HG02642 (cell line): ENCODE data around the gene OCSTAMP.

Experiments used
- ATAC-seq: cut with Tn5 transposase; IDR thresholded peaks from one replicate; pipeline ENCODE4 v1.9.1; 2021; ENCODE audit warnings: mild to moderate bottlenecking; ENCODE audit not compliant: unreplicated experiment, poor library complexity

OCSTAMP gene

DNA sequence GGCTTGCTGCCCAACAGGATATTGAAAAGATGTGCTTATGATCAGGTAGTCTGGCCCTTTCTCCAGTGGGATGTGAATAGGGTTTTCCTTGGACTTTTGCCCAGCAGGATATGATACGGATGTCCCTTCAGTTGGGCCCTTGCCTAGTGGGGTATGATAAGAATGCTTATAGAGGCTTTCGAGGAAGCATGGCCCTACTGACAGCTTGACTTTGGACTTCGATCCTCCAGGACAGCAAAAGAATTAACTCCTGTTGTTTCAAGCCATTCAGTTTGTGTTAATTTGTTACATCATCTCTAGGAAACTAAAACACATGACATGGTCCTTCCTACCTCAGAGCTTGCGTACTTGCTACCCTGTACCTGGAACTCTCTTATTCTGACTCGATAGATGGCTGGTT is 27.3 kb downstream of the OCSTAMP start:
- ATAC-seq = no peak

DNA sequence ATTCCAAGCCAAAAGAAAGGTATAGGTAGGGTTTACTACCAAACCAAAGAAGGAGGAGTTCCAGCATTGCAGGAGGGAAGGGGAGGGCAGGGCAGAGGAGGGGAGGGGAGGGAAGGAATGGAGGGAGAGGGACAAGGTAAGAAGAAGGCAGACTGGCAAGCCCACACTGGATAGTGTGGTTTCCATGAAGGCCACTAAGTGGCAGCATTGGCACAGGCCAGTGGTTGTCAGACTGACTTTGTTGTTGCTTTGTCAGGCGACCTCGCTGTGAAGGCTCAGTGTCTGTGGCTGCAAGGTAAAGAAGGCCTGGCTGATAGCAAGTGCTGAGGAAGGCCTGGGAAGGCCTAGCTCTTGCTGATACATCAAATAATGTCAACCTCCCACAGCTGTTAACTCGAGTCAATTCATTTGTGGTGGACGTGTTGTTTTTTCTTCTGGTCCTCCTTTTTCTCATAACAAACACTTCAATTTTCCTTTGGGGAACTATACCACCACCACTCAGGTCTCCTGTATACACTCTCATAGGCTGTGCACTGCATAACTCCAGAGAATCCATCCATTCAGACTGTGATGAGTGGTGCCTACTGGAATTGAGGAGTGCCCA is 29.4 kb downstream of the OCSTAMP start:
- ATAC-seq = no peak

DNA sequence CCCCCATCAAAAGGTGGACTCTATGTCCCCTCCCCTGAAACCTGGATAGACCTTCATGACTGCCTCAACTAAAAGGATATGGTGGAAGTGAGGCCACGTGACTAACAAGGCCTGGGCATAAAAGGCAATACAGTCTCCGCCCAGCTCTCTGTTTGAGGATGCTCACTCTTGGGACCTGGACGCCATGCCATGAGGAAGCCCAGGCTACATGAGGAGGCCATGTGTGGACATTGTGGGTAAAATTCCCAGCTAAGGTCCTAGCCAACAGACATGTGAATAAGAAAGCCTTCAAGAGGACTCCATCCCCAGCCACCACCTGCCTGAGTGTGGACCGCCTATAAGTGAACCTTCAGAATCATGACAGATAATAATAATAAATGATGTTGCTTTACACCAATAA is 29.9 kb downstream of the OCSTAMP start:
- no peak for ATAC-seq

DNA sequence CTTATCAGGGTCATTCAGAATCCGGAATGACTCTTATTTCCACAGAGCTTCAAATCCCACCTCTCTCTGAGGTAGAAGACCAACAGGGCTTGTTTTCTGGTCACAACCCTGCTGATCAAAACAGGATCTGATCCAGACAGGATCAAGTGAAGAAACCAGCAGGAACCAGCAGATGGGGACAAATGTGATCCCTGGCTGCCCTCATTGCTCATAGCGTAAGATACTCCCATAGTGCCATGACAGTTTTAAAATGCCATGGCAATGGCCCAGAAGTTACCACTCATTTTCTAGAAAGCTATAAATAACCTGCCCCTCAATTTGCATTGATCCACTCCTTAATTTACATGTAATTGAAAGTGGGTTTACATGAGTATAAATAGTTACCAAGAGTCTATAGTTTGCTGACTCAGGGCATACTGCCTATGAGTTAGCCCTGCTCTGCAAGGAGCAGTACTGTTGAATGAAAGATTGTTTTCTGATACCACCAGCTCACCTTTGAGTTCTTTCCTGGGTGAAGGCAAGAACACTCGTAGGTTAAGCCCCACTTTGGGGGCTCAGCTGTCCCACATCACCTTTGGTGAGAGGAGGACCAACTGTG is 30.9 kb downstream of the OCSTAMP start:
- no peak for ATAC-seq

DNA sequence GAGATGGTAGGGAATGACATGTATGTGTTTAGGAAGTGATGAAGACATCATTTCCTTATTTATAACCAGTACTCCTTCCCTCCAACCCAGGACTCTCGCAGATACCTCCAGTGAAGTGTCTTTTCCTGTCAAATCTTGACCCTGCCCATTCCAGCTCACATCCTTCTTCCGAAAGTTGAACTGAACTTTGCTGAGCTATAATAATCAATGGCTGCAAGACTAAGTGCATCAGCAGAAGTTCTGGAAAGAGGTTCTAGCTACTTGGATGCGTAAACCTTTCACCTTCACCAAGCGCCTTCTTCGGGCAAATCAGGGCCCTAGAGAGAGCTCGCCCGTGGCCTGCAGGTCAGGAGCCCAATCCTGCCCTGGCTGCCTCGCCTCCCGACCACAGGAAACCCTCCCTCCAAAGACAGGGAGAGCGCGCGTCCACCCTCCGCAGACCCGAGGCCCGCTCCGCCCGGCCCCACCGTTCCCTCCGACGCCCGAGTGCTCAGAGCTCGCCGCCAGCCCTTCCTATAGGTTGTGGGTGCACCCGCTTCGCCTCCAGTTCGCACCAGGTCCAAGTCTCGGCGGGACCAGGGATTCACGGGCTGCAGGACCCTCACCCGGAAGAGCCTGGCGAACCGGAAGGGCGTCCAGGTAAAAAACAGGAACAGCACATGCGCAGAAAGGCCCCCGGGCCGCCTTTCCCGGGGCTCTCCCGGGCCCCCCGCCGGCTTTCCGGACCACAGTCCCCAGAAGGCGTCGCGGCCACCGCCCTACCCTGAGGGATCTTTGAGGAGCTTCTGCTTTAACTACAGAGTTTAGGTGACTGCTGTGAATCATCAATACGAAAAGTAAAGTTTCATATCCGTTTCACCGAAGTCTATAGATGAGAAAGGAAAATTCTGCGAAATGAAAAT is 37.3 kb downstream of the OCSTAMP start, which contains the start of gene ZNF334:
ZNF334 (minus strand) TSS at position 617 of the 902 bp plus-strand sequence. CDS start 1,457 bp downstream, outside the sequence.
- ATAC-seq = peak; percentile 73

DNA sequence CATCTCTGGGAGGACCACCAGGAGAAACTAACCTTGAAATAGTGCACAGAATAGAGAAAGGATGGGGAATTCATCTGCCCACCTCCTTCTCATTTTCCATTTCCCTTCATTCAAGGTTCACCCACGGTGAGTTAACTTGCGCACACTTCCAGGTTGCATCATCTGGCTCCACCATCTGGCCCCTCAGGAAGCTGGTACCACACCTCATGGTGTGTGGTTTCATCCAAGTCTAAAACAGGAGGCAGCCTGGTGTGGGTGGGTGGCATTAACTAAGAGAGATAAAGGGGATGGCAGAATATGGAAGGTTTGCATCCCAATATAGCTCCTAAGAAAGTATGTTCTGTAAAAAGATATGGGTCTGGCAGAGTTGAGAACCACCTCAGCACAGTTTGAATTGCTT is 40.9 kb downstream of the OCSTAMP start:
- ATAC-seq = no peak

DNA sequence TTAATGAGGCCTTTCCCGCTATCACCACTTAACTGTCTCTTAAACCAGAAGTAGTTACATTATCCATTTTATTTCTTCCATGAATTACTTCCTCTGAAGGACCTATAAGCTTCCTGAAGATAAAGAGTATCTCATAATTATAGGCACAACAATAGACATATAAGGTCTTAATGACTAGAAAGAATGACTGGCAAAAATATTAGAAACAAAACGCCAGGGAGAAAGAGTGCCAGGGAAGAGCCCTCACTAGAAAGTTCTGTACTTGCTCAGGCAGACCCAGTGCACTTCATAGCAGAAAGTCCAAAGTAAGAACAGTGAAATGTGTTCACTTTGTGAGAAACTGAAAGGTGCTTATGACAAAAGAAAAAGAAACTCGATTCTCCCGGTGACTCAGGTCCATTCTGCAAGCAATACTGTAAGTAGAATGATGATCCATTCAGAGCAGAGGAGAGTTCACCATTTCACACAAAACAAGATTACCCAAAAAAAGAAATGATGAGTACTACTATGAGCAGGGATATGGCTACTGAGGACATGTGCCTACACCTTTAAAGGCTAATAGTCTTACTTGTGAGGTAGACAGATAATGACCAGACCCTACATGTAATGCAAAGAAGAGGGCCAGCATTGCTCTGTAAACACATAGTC is 42.6 kb downstream of the OCSTAMP start:
- ATAC-seq = no peak

DNA sequence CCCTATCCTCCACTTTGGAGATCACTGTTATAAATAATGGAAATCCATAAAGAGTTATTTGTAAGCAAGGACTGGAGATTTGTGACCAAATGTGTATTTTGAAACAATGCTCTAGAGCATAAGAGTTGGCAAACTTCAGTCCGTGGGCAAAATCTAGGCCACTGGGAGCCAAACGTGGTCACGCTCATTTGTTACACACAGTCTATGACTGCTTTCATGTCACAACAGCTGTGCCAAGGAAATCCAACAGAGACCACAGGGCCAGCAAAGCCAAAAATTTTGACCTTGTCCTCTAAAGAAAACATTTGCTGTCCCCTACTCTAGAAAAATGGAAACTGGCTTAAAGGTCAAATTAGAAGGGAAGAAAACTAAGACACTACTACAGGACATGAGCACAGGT is 44.9 kb downstream of the OCSTAMP start:
- ATAC-seq = no peak

DNA sequence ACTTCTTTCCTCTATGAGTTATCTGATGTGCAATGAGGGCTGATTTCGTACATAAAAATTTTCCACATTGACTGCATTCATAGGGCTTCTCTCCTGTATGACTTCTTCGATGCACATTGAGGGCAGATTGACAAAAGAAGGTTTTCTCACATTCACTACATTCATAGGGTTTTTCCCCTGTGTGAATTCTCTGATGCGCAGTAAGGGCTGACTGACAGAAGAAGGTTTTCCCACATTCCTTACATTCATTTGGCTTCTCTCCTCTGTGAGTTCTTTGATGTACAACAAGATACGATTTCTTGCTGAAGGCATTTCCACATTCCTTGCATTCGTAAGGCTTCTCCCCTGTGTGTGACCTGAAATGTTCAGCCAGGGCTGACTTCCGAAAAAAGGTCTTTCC is 48.5 kb downstream of the OCSTAMP start:
- ATAC-seq = no peak

DNA sequence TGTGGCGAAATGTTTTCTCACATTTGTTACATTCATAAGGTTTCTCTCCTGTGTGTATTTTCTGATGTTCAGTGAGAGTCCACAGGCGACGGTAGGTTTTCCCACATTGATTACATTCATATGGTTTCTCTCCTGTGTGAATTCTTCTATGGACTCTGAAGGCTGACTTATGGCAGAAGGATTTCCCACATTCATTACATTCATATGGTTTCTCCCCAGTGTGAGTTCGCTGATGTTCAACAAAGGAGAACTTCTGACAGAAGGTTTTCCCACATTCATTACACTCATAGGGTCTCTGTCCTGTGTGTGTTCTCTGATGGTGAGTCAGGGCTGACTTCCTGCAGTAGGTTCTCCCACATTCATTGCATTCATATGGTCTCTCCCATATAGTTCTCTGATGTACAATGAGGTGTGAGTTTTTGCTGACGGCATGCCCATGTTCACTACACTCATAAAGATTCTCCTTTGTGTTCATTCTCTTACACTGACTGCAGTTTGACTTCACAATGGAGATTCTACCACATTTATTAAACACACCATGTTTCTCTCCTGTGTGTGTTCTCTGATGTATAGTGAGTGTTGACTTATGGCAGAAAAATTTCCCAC is 49.0 kb downstream of the OCSTAMP start:
- ATAC-seq = no peak

DNA sequence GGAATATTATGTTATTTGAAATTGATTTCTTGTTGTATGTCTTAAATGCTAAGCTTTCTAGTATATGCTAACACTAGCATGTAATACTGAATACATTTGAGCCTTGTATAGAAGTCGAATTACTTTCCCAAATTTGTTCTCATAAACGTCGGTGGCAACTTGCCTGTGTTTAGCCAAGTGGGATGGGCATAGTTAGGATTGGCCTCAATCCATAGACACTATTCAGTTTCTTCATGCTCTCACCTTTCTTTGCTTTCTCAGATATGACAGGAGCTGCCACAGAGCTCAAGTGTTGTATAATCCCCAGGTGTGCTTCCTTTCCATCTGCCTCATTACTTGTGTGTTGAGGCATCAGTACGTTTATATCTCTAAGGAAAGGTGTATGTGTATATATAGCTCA is 56.4 kb downstream of the OCSTAMP start:
- no peak for ATAC-seq

DNA sequence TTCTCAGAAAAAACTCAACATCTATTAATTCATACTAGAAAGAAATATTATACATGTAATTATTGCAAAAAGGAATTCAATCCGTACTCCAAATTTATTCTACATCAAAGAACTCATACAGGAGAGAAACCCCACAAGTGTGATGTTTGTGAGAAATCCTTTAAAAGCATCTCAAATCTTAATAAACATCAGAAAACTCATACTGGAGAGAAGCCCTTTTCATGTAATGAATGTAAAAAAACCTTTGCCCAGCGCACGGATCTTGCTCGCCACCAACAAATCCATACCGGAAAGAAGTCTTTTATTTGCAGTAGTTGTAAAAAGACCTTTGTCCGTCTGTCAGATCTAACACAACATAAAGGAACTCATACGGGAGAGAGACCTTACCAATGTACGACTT is 59.1 kb downstream of the OCSTAMP start:
- ATAC-seq = no peak
